C4-2B (cell line): ENCODE results near the gene OR51B6.

Experiments
- ZFX ChIP-seq: fragments of 450-650 bp; IDR thresholded peaks from 2 replicates; pipeline ENCODE4 v1.6.1; 2017
- TF ChIP-seq, protein P1 (sequence below): fragments of 450-650 bp; conservative IDR thresholded peaks from 2 replicates; pipeline ENCODE4 v1.5.1; 2017; ENCODE audit warnings: mild to moderate bottlenecking

DNA sequence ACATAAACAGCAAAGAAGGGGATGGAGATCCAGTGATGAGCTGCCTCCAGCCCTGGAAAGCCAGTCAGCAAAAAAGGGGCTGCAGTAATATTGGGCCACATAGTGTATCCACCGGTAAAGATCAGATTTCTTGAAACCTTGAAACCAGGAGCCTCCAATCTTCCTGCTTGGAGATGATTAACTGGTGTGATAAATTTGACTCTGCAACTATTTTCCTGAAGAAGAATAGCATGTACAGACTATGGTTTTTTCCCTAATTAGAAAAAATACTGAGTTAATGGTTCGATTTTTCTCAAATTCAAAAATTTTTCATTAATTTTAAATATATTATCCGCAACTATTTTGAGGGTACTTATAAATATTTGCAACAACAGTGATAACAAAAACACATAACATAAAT, 27.1 kb upstream of the OR51B6 start, which contains the start of gene OR51B2:
- TF ChIP-seq, protein P1, sequence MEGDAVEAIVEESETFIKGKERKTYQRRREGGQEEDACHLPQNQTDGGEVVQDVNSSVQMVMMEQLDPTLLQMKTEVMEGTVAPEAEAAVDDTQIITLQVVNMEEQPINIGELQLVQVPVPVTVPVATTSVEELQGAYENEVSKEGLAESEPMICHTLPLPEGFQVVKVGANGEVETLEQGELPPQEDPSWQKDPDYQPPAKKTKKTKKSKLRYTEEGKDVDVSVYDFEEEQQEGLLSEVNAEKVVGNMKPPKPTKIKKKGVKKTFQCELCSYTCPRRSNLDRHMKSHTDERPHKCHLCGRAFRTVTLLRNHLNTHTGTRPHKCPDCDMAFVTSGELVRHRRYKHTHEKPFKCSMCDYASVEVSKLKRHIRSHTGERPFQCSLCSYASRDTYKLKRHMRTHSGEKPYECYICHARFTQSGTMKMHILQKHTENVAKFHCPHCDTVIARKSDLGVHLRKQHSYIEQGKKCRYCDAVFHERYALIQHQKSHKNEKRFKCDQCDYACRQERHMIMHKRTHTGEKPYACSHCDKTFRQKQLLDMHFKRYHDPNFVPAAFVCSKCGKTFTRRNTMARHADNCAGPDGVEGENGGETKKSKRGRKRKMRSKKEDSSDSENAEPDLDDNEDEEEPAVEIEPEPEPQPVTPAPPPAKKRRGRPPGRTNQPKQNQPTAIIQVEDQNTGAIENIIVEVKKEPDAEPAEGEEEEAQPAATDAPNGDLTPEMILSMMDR: no peak
- no peak for TF ChIP-seq ZFX
